ENCODE data around the gene SLC45A3.
"Not testable (repeated sequence)": the region's sequence is repeated elsewhere in the genome, so short reads cannot be mapped to it uniquely, and the experiment has no call there.

SLC45A3 gene

DNA sequence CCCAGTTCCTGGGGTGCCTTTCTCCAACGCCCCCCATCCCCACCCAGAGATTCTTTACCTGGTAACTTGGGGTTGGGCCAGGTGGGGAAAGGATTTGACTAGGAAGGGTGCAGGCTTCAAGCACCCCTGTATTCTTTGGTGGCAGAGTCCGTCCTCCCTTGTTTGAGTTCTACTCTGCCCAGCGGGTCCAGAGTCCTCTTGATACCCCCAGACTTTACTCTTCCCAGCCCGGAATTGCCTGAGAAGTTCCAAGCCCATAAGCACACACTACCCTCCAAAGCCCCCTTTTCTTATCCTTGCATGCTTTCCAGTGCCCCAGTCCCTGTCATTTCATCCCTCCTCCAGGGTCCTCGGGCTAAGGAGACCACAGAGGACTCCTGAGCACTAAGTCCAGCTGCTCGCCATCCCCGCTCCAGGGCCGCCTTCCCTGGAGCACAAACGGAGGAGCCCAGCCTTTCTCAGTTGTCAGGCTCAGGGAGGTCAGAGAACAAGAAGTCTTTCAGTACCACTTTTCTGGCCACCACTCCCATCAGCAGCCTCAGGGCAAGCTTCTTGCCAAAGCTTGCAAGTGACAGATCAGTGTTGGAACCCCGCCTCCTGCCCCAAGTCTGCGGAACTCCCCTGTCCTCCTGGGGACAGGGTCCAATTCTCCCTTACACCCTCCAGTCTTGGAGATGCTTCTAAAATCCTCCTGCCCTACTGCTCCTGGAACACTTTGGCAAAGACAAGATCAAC, 12.2 kb downstream of the SLC45A3 start:
- no peak for DNase-seq

GRCh38 chr1:205666372-205667166, 13.7 kb downstream of the SLC45A3 start:
- no peak for DNase-seq

DNA sequence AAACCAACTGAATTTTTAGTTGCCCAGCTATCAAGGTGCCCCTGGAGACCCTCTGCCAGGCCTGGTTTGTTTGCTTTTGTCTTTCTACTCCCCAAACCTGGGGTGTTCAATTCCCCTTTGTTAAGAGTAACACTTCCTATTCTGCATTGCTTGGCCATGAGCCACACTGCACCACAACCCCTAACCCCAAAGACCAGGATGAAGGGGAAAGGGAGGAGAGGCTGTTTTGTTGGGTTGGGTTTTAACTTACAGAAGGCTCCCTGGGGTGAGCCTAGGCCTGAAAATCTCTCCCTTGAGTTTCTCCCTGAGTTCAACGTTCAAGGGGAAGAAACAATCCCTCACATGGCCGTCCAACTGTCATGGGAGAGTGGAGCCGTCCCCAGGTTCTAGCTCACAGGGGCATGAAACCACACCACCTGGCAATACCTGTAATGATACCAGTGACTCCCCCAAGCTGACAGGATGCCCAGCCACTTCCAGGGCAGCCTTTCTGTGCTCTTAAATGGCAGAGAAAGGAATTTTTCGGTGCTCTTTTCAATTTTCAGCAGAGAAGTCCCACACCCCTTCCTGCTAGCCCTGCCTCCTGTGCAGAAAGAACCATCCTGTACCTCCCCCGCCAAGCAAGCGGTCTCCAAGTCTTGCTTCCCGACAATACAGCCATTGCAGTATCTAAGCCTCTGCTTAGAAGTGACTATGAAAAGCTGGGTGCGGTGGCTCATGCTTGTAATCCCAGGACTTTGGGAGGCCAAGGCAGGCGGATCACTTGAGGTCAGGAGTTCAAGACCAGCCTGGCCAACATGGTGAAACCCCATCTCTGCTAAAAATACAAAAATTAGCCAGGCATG, 14.9 kb downstream of the SLC45A3 start:
- DNase-seq: peak; percentile 51 to 59

DNA sequence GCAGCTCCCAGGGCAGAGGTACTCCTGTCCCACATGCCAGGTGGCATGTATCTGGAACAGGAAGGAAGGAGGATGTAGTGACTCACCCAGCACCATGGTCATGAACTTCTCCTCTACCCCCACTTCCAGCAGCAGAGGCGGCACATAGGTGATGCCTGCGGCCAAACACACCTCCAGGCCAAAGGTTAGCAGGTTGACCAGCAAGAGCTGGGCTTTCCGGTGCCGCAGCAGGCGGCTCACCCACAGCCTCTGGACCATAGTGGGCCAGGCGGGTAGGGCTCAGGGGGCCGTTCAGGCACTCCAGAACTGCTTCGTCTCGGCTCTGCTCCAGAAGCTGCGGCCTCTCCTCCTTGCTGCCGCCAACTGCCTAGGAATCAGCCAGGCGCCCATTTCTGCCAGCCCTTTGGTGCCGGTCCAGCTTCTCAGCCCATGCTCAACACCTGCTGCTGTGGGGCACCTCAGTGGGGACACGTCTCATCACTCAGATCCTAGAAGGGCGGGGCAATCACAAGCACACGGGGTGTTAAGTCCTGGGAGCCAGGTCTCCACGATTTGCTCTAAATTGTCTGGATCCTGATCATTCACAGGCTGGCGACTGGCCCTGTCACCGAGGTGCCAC, 15.8 kb downstream of the SLC45A3 start:
- no peak for DNase-seq

DNA sequence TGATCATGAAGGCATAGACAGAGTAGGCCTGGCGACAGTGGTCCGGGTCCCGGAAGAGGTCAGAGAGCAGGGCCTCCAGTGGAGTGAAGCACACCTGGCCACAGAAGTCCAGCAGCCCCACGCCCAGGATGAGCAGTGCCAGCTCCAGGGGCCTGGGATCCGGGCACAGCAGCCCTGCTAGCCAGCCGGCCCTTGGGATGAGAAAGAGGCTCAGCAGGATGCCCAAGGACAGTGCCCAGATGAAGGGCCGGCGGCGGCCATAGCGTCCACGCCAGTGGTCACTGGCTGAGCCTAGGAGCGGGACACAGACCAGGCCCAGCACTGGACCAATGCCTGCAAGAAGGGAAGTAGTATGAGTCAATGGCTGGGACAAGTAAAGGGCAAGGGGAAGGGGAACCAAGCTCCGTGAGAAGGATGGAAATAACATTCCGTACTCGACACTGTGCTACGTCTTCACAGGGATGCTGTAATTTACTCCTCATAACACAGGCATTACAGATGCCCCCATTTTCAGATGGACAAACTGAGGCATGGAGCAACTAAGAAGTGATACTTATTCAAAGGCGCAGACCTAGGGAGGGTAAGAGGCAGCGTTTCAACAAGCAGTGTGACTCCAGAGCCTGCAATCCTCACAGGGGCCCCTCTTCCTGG, 16.9 kb downstream of the SLC45A3 start:
- no peak for DNase-seq

- no peak for DNase-seq
Observed at GRCh38 chr1:205662791-205663190, 17.5 kb downstream of the SLC45A3 start.

DNA sequence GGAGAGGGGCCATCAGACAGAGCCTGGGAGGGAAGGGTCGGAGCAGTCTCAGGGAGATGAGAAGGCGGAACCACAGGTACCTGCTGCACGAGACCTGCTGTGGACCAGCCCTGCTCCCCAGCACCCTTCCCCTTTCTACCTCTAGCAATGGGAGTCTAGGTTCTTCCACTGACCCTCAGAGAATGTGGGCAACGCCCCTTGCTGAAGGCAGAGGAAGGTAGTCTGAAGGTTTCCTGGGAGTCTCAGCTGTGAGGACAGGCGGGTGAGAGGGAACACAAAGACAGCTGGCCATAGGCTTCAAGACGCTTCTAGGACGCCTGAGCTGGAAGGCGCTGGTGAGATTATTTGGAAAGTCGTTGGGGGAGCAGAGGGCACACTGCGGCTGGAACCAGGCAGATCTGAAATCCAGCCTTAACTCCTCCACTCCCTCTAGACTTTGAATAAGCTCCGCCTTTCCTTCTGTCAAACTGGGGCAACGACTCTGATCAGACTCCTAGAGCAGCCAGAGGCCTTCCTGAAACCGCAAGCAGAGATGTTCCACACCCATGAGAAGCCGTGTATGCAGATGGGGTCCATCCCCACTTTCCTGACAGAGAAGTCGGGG, 18.1 kb downstream of the SLC45A3 start:
- DNase-seq: no peak

- no peak for DNase-seq
Observed at GRCh38 chr1:205661429-205662134, 18.7 kb downstream of the SLC45A3 start.

DNA sequence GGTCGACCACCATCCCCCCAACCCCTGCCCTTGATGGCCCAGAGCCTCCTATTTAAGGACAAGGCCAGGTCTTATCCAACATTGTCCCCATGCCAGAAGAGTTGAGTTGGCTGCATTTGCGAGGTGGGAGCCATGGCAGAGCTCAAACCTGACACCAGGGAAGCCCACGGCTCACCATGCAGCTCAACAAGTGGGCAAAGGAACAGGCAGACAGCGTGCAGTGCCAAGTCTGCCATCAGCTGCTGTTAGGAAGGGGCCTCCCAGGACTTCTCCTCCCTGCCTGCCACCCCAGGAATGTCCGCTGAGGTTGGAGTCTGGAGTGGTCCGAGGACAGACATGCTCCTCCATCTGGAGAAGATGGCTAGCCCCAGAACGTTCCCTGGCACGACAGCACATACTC, 19.9 kb downstream of the SLC45A3 start:
- DNase-seq: no peak

DNA sequence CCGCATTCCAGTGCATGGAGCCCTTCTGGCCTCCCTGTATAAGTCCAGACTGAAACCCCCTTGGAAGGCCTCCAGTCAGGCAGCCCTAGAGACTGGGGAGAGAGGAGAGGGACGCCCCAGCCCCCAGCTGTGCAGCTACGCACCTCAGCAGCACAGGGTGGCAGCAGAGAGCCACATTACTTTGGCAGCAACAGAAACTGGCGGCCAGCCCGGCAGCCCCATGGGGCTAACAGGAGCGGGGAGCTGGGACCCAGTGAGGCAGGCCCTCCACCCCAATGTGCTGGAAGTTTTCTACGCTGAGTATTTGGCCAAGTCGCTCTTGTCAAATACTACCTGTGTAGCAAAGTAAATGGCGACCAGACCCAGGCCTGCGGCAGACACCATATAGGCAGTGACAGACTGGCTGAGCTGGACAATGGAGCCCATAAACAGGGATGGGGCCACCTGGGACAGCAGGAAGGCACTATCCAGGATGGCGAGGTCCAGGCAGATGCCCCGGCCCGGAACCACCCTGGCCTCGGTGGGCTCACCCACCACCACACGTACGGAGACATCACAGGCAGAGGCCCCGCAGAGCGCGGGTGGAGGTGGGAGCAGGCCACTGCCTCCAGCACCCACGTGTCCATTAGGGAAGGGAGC, 21.2 kb downstream of the SLC45A3 start:
- DNase-seq: peak; percentile 66 to 67

DNA sequence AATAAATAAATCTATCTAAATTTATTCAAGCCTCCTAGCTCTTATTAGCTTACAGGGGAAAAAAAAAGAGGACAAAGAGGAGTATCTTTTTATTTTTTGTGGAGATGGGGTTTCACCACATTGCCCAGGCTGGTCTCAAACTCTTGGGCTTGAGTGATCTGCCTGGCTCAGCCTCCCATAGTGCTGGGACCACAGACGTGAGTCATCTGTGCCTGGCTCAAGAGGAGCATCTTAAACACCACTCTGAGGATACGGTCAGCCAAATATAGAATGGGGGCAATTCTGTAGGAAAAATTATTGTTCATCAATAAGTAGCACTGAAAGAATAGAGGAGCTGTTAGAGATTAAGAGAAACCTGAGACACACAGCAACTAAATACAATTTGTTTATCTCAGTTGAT, 24.1 kb downstream of the SLC45A3 start:
- no peak for DNase-seq

- no peak for DNase-seq
Observed at GRCh38 chr1:205652984-205653383, 27.3 kb downstream of the SLC45A3 start.

DNA sequence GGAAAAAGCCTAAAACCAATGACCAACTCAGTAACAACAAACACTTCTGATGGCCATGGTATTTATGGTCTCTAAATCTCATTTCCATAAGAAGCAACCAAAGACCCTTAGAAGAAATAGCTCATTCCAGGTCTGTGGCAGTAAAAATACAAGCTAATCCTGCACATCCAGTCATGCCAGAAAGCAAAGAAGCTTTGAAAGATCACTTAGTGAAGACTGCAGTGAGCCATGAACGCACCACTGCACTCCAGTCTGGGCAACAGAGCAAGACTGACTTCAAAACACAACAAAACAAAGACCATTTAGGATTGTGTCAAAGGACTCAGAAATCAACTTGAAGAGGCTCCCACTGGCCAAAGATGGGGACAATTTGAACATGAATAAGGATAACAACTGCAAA, 30.1 kb downstream of the SLC45A3 start:
- DNase-seq: no peak

GRCh38 chr1:205645519-205645918, 34.8 kb downstream of the SLC45A3 start:
- no peak for DNase-seq

DNA sequence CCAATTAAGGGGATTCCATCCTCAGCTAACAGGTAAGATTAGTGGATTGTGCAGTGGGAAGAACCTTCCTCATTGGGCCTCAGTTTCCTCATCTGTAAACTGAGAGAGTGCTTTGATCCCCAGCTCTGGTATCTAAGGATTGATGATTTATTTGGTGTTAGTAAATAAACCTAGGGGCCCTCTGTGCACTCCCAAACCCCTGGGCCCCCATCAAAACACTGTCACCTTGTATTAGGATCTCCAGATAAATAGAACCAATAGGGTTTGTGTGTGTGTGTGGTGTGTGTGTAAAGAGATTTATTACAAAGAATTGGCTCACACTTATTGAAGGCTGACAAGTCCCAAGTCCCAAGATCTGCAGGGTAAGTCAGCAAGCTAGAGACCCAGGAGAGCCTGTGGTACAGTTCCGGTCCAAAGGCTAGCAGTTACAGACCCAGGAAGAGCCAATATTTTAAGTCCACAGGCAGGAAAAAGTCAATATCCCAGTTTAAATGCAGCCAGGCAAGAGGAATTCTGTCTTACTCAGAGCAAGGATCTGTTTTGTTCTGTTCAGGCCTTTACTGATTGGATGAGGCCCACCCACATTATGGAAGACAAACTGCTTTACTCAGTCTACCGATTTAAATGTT, 37.5 kb downstream of the SLC45A3 start:
- DNase-seq: no peak

- DNase-seq: no peak
Observed at GRCh38 chr1:205639567-205639966, 40.7 kb downstream of the SLC45A3 start.

DNA sequence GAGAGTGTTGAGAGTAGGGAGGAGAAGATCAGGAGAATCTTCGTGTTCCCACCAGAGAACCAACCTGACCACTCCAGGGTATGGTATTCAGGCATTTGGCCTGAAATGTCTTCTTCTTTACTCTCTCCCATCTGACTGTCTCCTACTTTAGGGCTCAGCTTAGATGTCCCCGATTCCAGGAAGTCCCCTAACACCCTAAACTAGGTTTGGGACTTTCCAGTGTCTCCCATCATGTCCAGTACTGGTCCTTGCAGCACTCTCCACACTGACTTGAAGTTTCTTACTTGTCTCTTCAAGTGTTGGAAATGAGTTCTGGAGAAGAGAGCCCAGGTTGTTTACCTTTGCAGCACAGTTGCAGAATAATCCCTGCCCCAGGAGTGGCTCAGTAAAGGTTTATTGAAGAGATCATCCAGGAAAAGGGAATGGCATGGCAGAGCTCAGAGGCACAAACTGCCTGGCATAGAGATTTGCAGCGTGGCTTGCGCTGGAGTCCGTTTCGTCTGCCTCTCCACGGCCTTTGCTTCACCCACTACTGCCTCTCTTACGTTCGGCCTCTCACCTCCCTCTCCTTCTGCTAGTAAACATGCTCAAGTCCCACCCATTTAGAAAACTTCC, 42.3 kb downstream of the SLC45A3 start:
- no peak for DNase-seq

GRCh38 chr1:205636732-205637131, 43.6 kb downstream of the SLC45A3 start:
- no peak for DNase-seq

GRCh38 chr1:205636138-205636530, 44.2 kb downstream of the SLC45A3 start:
- DNase-seq: not testable (repeated sequence)

- DNase-seq: no peak
Observed at GRCh38 chr1:205633421-205633976, 46.8 kb downstream of the SLC45A3 start.
